ENCODE results near the gene TNFSF9.
A peak's percentile ranks its signal among the peaks of the same experiment; 100 is the strongest.

TNFSF9 gene

GRCh38 chr19:6516659-6517291 is 14.1 kb upstream of the TNFSF9 start (continued):
- TF ChIP-seq ZNF19 (tag by site-specific recombination; IDR thresholded peaks at IDR 0.05; ENCODE audit: low read depth) (no peak), ZNF366 (tag by site-specific recombination; conservative IDR thresholded peaks at IDR 0.05) (peak; percentile 47; the same call in 1 of the 2 replicates), IKZF3 (tag by site-specific recombination; IDR thresholded peaks at IDR 0.05) (peak; percentile 91), ZBTB7A (tag by site-specific recombination; IDR thresholded peaks at IDR 0.05; ENCODE audit: low read depth) (peak; percentile 74), ZSCAN5A (tag by site-specific recombination; IDR thresholded peaks at IDR 0.05) (no peak), ZNF239 (tag by site-specific recombination; IDR thresholded peaks at IDR 0.05) (no peak), ZNF501 (tag by site-specific recombination; IDR thresholded peaks at IDR 0.05) (0 out of 2 replicates have a peak, but pooled peaks have one; percentile 24), ELK4 (IDR thresholded peaks at IDR 0.05; ENCODE audit: borderline replicate concordance, low read depth, low read length) (no peak), PRDM6 (tag by site-specific recombination; IDR thresholded peaks at IDR 0.05) (no peak), ZNF16 (tag by site-specific recombination; IDR thresholded peaks at IDR 0.05; ENCODE audit: low read depth) (no peak), SP7 (tag by site-specific recombination; IDR thresholded peaks at IDR 0.05) (peak; percentile 66; the same call in 1 of the 2 replicates), ZBTB1 (tag by site-specific recombination; IDR thresholded peaks at IDR 0.05) (no peak), ZNF558 (tag by site-specific recombination; IDR thresholded peaks at IDR 0.05) (no peak; the same call in 1 of the 2 replicates), ZNF292 (tag by site-specific recombination; IDR thresholded peaks at IDR 0.05; ENCODE audit: borderline replicate concordance, low read depth) (no peak), ZBTB48 (tag by site-specific recombination; IDR thresholded peaks at IDR 0.05) (0 out of 2 replicates have a peak, but pooled peaks have one; percentile 65), KLF10 (tag by site-specific recombination; IDR thresholded peaks at IDR 0.05) (no peak), ZNF580 (tag by site-specific recombination; IDR thresholded peaks at IDR 0.05) (no peak), ZNF202 (tag by site-specific recombination; IDR thresholded peaks at IDR 0.05; ENCODE audit: borderline replicate concordance) (no peak), ZNF354C (tag by site-specific recombination; IDR thresholded peaks at IDR 0.05; ENCODE audit: borderline replicate concordance, low read depth) (no peak), ZNF335 (tag by site-specific recombination; conservative IDR thresholded peaks at IDR 0.05) (peak; percentile 90)
- TF ChIP-seq, protein P1, sequence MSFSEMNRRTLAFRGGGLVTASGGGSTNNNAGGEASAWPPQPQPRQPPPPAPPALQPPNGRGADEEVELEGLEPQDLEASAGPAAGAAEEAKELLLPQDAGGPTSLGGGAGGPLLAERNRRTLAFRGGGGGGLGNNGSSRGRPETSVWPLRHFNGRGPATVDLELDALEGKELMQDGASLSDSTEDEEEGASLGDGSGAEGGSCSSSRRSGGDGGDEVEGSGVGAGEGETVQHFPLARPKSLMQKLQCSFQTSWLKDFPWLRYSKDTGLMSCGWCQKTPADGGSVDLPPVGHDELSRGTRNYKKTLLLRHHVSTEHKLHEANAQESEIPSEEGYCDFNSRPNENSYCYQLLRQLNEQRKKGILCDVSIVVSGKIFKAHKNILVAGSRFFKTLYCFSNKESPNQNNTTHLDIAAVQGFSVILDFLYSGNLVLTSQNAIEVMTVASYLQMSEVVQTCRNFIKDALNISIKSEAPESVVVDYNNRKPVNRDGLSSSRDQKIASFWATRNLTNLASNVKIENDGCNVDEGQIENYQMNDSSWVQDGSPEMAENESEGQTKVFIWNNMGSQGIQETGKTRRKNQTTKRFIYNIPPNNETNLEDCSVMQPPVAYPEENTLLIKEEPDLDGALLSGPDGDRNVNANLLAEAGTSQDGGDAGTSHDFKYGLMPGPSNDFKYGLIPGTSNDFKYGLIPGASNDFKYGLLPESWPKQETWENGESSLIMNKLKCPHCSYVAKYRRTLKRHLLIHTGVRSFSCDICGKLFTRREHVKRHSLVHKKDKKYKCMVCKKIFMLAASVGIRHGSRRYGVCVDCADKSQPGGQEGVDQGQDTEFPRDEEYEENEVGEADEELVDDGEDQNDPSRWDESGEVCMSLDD (tag by site-specific recombination; IDR thresholded peaks at IDR 0.05): peak; percentile 90
- TF ChIP-seq, protein P2, sequence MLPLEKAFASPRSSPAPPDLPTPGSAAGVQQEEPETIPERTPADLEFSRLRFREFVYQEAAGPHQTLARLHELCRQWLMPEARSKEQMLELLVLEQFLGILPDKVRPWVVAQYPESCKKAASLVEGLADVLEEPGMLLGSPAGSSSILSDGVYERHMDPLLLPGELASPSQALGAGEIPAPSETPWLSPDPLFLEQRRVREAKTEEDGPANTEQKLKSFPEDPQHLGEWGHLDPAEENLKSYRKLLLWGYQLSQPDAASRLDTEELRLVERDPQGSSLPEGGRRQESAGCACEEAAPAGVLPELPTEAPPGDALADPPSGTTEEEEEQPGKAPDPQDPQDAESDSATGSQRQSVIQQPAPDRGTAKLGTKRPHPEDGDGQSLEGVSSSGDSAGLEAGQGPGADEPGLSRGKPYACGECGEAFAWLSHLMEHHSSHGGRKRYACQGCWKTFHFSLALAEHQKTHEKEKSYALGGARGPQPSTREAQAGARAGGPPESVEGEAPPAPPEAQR (tag by site-specific recombination; IDR thresholded peaks at IDR 0.05): peak; percentile 7; the same call in 1 of the 2 replicates
- TF ChIP-seq, protein P3, sequence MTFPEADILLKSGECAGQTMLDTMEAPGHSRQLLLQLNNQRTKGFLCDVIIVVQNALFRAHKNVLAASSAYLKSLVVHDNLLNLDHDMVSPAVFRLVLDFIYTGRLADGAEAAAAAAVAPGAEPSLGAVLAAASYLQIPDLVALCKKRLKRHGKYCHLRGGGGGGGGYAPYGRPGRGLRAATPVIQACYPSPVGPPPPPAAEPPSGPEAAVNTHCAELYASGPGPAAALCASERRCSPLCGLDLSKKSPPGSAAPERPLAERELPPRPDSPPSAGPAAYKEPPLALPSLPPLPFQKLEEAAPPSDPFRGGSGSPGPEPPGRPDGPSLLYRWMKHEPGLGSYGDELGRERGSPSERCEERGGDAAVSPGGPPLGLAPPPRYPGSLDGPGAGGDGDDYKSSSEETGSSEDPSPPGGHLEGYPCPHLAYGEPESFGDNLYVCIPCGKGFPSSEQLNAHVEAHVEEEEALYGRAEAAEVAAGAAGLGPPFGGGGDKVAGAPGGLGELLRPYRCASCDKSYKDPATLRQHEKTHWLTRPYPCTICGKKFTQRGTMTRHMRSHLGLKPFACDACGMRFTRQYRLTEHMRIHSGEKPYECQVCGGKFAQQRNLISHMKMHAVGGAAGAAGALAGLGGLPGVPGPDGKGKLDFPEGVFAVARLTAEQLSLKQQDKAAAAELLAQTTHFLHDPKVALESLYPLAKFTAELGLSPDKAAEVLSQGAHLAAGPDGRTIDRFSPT (tag by site-specific recombination; IDR thresholded peaks at IDR 0.05): no peak
- TF ChIP-seq, protein P4, sequence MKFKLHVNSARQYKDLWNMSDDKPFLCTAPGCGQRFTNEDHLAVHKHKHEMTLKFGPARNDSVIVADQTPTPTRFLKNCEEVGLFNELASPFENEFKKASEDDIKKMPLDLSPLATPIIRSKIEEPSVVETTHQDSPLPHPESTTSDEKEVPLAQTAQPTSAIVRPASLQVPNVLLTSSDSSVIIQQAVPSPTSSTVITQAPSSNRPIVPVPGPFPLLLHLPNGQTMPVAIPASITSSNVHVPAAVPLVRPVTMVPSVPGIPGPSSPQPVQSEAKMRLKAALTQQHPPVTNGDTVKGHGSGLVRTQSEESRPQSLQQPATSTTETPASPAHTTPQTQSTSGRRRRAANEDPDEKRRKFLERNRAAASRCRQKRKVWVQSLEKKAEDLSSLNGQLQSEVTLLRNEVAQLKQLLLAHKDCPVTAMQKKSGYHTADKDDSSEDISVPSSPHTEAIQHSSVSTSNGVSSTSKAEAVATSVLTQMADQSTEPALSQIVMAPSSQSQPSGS (tag by site-specific recombination; IDR thresholded peaks at IDR 0.05; ENCODE audit: low read depth): no peak
